HG02852 (cell line): ENCODE measurements around the gene NFU1.
A peak's percentile ranks its signal among the peaks of the same experiment; 100 is the strongest.

Experiments used
- ATAC-seq: cut with Tn5 transposase; IDR thresholded peaks from one replicate; pipeline ENCODE4 v1.9.1; 2021; ENCODE audit warnings: mild to moderate bottlenecking, moderate library complexity; ENCODE audit not compliant: unreplicated experiment

NFU1 gene

GRCh38 chr2:69436938-69437750 is at the start of gene NFU1:
TSS of gene NFU1 (minus strand) at chr2:69437435. CDS start at chr2:69437422, 13 bp downstream.
- peak; percentile 93 for ATAC-seq

- ATAC-seq: no peak
Measured at GRCh38 chr2:69483696-69484095, 46.5 kb upstream of the NFU1 start.

- no peak for ATAC-seq
Measured at GRCh38 chr2:69483024-69483423, 45.8 kb upstream of the NFU1 start.

- no peak for ATAC-seq
Measured at GRCh38 chr2:69482471-69482870, 45.2 kb upstream of the NFU1 start.

GRCh38 chr2:69481421-69481820 is 44.2 kb upstream of the NFU1 start:
- no peak for ATAC-seq

- ATAC-seq: no peak
Measured at GRCh38 chr2:69477627-69478026, 40.4 kb upstream of the NFU1 start.

- ATAC-seq: no peak
Measured at GRCh38 chr2:69474688-69475087, 37.5 kb upstream of the NFU1 start.

GRCh38 chr2:69471793-69472192 is 34.6 kb upstream of the NFU1 start:
- no peak for ATAC-seq

- no peak for ATAC-seq
Measured at GRCh38 chr2:69470911-69471310, 33.7 kb upstream of the NFU1 start.

GRCh38 chr2:69469784-69470183 is 32.5 kb upstream of the NFU1 start:
- ATAC-seq: no peak

- ATAC-seq: no peak
Measured at GRCh38 chr2:69469375-69469774, 32.1 kb upstream of the NFU1 start.

GRCh38 chr2:69466728-69467127 is 29.5 kb upstream of the NFU1 start:
- ATAC-seq: no peak

GRCh38 chr2:69465513-69466456 is 28.6 kb upstream of the NFU1 start:
- ATAC-seq: no peak

- no peak for ATAC-seq
Measured at GRCh38 chr2:69464575-69464974, 27.3 kb upstream of the NFU1 start.

- ATAC-seq: no peak
Measured at GRCh38 chr2:69462780-69463179, 25.5 kb upstream of the NFU1 start.

- no peak for ATAC-seq
Measured at GRCh38 chr2:69461404-69461803, 24.2 kb upstream of the NFU1 start.

GRCh38 chr2:69459936-69460335 is 22.7 kb upstream of the NFU1 start:
- ATAC-seq: no peak

- ATAC-seq: no peak
Measured at GRCh38 chr2:69456950-69457445, 19.8 kb upstream of the NFU1 start.

- no peak for ATAC-seq
Measured at GRCh38 chr2:69456154-69456553, 18.9 kb upstream of the NFU1 start.

GRCh38 chr2:69454976-69455375 is 17.7 kb upstream of the NFU1 start:
- ATAC-seq: no peak

- ATAC-seq: peak; percentile 95
Measured at GRCh38 chr2:69453475-69454129, 16.4 kb upstream of the NFU1 start.
